ENCODE results near the gene COL4A2. TPM values are rescaled to one million over a fixed set of nuclear protein-coding genes. Genes with fewer than 3 reads are reported as not detected.

The COL4A2 gene
- total RNA-seq, 1 experiment from 2014 or later: 262 TPM

DNA sequence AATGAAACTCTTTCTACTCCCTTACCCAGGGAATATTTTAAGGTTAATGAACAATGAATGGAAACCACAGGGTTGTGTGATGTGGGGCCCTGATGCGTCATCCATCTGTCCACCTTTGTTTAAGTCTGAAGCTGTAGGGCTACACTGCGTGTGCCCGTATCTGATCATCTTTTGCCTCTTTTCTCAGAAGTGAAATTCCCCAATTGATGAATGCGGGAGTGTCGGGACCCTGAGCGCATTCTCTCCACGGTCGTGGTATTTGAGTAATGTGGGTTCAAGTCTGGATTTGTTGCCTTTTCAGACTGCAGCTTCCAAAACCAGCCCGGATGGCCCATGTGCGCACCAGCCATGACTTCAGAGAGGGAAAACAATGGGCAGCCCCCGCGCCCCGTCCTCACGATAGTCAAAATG is 112.3 kb downstream of the COL4A2 start:
- DNase-seq (ENCODE audit: low read depth): no peak

DNA sequence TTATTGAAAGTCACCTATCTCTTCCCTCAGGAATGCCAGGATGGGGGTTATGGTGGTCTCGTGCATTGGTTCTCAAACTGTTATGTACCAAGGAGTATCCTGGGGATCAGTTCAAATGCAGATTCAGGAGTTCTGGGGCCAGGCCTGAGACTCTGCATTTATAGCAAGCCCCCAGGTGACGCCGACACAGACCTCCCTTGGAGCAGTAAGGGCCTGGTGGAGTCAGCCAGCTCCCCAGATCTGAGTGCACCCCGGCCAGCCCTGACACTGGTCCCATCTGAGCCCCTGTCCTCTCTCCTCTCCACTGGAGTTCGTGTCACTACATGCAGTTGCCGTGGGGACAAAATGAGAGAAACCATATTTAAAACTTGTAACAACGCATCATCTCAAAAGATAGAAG is 112.9 kb downstream of the COL4A2 start:
- DNase-seq (ENCODE audit: low read depth): no peak

DNA sequence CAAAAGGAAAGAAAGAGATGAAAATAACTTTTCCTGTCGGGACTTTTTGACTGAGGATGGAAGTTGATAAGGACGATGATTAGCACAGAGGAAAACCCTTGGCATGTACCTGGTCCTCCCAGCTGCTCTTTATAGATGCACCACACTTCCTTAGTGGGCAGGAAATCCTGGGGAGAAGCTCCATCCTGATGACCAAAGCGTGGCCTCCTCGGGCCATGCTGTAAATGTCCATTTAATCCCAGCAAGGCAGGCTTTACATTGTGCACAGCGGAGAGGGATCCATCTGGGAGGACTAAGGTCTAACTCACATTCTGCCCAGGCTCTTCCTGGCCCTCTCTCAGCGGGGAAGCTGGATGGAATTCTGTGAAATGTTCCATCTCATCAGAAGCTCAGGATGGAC is 113.5 kb downstream of the COL4A2 start:
- no peak for DNase-seq (ENCODE audit: low read depth)

DNA sequence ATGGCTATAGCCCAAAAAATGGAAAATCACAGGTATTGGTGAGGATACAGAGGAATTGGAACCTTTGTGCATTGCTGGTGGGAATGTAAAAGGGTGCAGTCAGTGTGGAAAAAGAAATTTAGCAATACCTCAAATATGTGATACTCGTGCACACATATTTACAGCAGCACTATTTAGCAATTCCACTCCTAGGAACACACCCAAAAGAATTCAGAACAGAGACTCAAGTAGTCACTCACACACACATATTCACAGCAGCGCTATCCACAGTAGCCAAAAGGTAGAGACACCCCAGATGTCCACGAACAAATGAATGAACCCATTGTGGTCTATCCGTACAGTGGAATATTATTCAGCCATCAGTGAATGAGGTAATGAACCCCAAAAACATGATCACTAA is 114.0 kb downstream of the COL4A2 start:
- no peak for DNase-seq (ENCODE audit: low read depth)

DNA sequence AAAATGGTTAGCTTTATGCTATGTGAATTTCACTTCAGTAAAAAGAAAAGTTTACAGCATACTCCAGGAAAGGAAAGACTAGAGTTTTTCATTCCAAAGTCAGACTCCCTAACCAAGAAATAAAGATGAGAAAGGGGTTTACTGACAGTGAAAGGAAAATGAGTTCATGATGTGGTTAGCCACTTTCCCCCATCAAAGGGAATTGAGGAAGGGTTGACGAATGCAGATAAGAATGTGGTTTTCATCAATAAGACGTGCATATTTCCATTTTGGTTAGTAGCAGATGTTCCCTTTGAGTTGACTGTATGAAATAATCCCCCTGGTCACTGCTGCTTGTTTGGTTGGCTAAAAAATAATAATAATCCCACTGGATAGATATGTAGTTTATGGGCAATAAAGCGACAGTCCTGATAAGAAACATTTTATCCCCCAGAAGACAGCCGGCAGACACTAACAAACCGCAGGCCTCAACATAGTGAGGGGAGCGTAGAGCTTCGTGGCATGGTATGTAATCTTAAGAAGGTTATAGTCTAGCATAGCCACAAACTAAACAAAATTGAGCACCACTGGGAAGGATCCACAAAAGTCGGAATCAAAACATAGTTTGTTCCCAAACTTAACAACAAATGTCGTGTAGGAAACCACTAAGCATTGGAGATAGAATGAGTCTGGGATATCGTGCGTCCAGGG is 114.8 kb downstream of the COL4A2 start:
- peak; percentile 78 for DNase-seq (ENCODE audit: low read depth)

DNA sequence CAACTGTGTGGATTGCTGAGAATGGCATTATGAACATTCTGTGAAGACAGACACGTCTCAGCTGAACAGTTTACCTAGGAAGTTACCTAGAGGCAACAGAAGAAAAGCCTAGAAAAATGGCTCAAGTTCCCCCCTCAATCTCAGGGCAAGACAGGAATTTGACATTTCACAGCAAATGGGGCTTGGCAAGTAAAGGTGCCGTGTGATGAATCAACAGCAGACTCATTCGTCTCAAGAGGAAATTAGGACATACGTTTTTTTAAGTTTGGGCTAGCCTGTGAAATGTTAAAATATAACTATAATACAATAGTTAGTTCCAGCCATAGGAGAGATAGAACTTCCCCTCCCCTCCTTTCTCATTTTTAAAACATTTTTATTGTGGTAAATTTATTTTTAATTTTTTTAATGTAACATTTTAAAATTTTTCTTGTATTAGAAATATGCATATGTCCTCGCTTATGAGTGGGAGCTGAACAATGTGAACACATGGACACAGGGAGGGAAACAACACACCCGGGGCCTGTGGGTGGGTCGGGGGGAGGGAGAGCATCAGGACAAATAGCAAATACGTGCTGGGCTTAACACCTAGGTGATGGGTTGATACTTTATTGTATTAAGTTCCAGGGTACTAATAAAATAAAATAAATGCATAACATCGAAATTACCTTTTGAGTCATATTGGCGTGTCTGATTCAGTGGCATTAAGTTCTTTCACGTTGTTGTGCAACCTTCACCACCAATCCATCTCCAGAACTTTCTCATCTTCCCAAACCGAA is 116.0 kb downstream of the COL4A2 start:
- peak; percentile 50 for DNase-seq (ENCODE audit: low read depth)

DNA sequence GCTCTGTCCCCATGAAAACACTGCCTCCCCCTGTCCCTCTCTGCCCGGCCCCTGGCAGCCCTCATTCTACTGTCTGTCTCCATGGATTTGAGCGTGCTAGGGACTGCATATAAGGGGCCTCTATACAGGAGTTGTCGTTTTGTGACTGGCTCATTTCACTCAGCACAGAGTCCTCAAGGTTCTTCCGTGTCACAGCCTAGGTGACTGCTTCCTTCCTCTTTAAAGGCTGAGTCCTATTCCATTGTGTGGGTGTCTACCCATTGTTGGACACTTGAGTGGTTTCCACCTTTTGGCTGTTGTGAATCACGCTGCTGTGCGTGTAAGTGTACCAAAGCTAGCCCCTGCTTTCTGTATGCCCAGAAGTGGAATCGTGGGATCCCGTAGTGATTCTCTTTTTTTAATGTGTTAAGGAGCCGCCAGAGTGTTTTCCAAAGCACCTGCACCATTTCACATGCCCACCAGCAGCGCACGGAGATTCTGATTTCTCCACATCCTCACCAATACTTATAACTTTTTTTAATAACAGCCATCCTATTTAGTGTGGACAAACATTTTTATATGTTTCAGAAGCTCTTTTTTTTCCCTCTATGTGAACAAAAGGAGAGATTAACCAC is 116.7 kb downstream of the COL4A2 start:
- DNase-seq (ENCODE audit: low read depth): no peak

DNA sequence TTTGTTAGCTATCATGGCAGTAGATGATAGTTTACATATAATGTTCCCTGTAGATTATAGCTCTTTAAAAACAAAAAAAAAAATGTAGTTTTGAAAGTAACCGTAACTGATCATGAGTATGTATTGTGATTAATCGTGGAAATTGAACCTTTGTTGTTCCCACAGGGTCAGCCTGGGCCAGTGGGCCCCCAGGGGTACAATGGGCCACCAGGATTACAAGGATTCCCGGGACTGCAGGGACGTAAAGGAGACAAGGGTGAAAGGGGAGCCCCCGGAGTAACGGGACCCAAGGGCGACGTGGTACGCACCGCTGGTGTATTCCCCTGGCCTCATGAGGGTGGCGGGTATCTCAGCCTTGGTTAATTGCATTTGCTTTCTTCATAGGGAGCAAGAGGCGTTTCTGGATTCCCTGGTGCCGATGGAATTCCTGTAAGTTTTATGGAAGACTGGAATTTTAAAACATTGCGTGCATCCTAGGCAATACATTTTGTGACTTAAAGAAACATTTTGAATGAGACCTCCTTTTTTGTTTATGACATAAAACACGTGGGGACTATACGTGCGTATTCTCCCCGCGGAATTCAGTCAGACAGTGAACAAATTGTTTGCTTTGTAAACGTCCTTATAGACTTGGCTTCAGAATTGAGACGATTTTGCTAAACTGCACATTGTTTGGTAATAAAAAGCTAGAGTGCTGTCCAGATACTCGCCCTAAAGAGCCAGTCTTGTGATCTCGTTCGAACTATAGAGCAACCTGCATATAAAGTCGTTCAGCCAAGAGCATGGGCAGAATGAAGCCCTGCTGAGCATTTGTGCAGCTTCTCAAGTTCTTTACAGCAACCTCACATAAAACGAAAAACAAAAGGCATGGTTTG is 117.7 kb downstream of the COL4A2 start:
- no peak for DNase-seq (ENCODE audit: low read depth)

DNA sequence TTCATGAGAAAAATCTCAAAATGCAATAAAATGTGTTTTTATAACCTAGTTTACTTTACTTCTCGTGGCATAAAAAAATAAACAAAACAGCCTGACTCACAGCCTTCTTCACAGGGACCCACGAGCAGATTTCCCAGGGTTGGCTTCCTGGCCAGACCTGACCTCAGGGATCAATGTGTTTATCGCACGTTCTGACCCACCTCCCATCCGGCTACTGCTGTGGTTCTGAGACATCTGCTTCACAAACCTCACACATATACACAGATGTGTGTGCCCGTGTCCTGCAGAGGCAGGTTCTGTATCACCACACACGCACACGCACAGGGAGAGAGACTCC is 118.3 kb downstream of the COL4A2 start:
- no peak for DNase-seq (ENCODE audit: low read depth)

DNA sequence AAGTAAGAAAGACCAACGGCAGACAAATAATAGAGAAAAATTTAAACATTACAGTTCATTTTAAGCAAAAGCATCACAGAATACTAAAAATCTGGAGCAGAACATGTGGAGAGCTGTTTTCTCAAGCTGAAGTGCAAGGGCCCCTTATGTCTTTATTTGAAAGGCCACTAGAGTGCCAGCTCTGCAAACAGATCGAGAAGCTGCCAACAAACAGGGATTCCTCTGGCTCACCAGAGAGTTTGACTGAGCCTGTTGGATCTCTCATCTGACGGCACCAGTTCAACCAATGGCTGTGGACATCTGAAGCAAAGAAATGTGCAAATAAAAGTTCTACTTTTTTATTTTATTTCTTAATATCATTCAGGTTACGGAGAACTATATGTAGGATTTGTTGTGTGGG is 119.7 kb downstream of the COL4A2 start:
- DNase-seq (ENCODE audit: low read depth): no peak

DNA sequence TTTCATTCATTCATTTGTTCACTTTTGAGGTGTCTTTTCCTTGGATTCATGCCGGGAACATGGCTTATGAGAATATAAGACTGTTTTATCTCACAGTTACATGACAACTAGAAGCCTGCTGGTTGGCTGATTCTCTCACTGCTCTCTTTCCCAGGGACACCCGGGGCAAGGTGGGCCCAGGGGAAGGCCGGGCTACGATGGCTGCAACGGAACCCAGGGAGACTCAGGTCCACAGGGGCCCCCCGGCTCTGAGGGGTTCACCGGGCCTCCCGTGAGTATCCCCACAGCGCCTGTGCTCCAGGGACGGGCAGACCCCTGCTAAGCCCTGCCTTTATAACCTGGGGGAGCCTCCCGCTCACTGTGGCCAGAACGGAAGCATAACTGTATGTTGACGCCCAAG is 121.2 kb downstream of the COL4A2 start:
- DNase-seq (ENCODE audit: low read depth): no peak

DNA sequence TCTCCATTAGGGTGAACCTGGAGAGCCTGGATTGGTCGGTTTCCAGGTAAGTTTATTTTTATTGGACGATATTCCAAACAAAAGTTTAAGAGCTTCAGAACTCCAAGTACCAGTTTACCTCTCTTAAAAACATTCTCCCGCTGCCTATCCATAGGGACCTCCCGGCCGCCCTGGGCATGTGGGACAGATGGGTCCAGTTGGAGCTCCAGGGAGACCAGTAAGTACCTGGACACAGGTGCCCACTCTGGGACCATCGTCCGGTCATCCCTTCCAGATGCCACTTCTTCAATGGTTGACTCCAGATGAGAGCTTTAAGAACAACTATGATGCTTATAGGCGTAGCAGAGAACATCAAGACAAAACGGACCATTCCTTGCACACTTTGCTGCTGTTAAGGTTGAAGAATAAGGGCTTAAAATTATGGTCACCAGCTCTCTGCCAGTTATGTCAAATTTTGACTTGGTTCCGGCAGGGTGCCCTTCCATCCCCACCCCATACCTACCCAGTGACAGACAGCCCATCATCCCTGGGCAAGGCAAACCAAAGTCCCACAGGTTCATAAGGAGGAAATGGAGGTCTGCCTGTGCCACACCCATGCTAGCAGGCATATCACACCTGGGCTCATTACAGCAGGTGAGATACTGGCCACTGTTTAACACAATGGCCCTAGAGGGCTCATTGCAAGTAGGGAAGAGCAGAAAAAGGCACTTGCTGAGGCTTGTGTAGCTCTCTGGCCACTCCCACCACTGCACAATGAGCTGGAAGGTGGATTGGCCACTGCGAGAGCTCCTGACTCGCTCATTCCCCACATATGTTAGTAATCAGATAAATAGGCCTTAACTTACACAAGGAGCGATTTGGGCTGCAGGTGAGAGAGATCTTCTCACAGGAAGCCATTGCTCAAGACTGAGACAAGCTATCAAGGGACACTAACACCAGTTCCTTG is 123.6 kb downstream of the COL4A2 start:
- no peak for DNase-seq (ENCODE audit: low read depth)

DNA sequence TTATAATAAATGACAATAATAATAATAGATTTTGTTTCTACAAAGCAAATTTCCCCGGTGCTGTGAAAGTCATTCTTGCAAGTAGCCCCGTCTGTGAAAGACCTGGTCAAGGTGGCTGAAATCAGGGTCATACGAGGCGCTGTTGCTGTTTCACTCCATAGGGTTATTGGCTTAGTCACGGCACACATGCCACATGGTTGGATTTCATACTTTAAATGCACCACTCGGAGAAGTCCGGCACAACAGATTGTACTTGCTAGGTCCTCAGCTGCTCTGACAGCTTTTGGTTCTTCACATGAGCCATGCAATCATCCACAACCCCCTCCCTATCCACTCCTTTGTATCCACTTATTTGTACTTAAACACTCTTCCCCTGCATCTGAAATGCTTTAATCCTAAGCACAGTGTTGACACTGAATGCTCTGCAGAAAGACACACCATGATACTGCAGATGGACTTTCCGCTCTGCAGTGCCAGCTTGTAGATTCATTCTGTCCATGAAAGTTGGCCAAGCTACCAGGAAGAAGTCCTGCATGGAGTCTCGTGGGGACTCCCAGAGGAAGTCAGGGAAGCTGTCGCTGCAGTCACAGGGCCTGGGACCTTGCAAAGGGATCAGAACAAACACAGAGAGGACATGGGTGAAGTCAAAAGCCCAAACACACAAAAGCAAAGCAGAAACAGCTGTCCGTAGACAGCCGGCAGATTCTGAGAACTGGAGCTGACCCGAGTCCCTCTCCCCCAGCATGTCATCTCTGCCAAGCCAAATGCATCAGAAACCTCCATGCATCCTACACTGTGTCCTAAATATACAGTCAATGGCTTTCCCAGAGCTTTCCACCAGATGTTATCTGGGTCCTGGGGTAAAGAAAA is 124.6 kb downstream of the COL4A2 start:
- DNase-seq (ENCODE audit: low read depth): no peak

DNA sequence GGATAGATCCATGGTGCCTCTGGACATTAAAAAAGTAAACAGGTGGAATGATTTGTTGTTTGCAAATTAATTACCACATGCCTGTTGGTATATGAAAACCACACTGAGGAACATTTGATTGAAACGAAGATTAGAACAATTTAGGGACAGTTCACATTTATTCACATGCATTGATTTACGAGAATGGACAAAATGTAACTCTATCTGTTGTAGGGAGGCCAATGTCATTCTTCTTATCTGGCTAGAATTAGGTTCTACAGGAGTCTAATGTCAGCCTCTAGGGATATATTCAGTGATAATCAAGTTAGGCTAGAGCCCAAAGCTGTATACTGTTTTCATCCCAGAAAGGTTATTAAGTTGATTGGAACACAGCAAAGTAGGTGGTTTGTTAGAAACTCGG is 125.4 kb downstream of the COL4A2 start:
- no peak for DNase-seq (ENCODE audit: low read depth)

DNA sequence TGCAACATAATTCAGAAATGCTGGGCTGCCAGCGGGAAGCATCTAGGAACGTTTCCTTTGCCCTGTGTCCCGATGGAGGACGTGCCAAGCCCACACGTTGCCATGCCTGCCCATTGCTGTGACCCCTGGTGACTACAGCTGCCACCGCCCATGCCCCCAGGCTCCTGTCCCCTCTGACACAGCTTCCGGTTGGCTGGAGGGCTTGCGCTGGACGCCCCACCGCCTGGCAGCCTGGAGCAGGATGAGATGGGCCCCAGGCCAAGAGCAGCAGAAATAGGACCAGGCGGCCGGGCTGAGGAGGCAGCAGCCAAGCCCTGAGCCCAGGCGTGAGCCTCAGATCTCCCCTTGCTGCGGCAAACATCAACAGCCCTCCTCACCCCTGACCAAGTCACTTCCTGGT is 125.9 kb downstream of the COL4A2 start:
- no peak for DNase-seq (ENCODE audit: low read depth)

DNA sequence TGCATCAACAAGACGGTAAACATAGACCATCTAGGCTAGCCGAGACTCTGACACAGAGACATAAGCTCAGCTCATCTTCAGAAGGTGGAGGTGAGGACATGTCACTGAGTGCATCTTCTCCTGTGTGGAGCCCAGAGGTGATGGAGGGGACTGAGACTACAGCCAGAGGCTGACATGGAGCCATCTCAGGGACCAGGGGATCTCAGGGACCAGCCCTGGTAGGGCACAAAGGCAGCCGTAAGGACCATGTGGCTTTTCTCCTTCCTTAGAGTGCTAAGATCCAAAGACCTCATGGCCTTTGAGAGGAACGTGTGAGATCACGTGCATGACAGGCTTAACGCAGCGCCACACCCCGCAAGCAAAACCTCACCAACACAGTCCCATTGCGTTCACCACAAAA is 127.5 kb downstream of the COL4A2 start:
- no peak for DNase-seq (ENCODE audit: low read depth)

DNA sequence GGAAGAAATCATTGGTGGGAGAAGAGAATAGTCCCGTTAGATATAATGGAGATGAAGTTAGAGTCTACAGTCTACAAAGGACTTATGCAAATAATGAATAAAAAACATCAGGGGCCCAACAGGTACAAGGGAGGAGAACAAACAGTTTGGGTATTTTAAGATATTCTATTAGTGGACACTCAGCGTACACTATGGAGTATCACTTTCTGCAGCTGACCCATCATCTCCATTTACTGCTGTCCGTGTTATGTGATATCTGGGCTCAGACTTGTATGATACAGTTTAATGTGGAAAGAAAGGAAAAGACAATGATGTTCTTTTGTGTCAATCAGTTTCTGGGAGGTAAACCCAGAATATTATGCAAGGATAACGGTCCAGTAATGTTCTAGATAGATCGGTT is 128.2 kb downstream of the COL4A2 start:
- DNase-seq (ENCODE audit: low read depth): no peak

DNA sequence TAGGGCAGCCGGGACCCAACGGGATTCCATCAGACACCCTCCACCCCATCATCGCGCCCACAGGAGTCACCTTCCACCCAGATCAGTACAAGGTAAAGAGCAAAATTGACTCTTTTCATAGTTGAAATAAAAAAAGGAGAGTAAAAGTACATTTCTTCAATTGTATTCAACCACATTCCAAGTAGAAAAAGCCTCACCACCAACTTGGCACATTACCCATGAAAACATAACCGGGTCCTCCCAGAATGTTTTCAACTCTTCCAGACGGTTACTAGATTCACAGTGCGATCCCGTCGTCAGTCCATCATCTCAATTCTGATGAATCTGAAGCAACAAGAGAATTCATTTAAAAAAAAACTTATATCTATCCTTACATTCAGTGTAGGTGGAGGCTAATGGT is 129.2 kb downstream of the COL4A2 start:
- DNase-seq (ENCODE audit: low read depth): no peak

DNA sequence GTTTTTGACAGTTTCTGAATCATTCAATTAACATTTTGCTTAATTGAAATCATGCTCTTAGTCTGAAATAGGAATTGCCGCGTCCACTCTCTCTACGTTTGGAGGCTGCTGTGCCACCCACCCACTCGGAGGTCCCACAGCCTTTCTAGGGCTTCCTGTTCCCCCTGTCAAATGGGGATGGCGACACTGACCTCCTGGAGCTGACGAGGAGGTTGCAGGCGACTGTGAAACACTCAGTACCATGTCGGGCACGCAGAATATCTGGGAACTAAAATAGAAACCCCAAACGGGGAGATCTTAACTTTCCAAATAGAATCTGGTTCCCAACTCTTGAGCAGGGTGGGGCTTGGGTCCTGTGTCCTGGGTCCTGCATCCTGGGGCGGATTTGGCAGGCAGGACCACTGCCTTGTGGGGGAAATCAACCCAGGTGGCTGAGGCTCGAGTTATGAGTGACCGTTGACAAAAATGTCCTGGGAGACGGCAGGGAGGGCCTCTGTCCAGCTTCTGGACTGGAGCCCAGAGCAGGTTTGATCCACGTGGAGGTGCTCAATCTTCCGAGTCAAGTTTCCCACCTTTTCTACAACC is 129.8 kb downstream of the COL4A2 start:
- DNase-seq (ENCODE audit: low read depth): no peak

DNA sequence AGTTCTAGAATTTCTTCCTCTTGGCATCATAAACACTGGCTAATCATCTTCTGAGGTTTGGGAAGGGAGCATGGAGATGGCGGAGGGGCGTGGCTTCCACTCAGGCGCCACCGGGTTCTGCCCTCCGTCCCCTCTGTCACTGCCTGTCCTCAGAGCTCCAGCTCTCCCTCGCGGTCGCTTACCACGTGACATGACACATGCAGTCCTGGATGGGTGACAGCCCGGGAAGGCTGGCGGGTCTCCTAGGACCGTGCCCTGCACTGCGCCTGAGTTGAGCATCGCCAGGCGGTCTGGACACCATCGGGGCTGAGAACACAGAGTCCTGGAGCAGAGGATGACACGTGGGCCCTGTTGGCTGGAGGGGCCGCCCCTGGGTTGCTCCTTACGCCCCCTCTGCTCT is 131.1 kb downstream of the COL4A2 start:
- DNase-seq (ENCODE audit: low read depth): no peak

Data from Daoy (cell line).